Subcutaneous adipose tissue (tissue), 4 donors: ENCODE data around the gene DDN. TPM values are rescaled to one million over a fixed set of nuclear protein-coding genes. Genes with fewer than 3 reads are reported as not detected.

Experiments
- total RNA-seq, 4 donors: library from RNA; depleted of rRNA; stranded (reverse); fragments of >200 nt; gene quantifications; one replicate each; pipeline ENCODE4 v1.1.0, GENCODE V29; 2016
- TF ChIP-seq, protein P1 (sequence below): fragments of 450-650 bp; IDR thresholded peaks from one replicate; pipeline ENCODE4 v1.5.1; 2016; ENCODE audit warnings: low read depth, mild to moderate bottlenecking, control low read depth, antibody characterized with exemption, moderate library complexity

Gene DDN
- total RNA-seq, 4 donors from 2014 or later, result not detected

DNA sequence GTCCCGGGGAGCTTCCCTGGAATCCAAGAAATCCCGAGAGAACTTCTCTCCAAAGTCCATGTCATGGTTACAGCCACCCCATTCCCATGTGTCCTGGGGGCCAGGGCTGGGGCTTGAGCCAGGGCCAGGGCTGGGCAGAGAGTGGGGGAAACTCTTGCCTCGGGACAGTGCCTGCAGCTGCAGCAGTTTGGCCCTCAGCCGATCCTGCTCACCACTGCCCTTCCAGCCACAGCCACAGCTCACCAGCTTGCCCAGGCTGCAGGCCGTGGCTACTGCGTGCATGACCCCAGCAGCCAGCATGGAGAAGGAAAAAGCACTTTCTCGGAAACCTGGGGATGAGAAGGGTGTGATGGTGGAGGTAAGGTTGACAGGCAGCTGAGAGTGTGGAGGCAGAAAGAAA lies 31.2 kb downstream of the DDN start:
- TF ChIP-seq, protein P1, sequence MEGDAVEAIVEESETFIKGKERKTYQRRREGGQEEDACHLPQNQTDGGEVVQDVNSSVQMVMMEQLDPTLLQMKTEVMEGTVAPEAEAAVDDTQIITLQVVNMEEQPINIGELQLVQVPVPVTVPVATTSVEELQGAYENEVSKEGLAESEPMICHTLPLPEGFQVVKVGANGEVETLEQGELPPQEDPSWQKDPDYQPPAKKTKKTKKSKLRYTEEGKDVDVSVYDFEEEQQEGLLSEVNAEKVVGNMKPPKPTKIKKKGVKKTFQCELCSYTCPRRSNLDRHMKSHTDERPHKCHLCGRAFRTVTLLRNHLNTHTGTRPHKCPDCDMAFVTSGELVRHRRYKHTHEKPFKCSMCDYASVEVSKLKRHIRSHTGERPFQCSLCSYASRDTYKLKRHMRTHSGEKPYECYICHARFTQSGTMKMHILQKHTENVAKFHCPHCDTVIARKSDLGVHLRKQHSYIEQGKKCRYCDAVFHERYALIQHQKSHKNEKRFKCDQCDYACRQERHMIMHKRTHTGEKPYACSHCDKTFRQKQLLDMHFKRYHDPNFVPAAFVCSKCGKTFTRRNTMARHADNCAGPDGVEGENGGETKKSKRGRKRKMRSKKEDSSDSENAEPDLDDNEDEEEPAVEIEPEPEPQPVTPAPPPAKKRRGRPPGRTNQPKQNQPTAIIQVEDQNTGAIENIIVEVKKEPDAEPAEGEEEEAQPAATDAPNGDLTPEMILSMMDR, result no peak

DNA sequence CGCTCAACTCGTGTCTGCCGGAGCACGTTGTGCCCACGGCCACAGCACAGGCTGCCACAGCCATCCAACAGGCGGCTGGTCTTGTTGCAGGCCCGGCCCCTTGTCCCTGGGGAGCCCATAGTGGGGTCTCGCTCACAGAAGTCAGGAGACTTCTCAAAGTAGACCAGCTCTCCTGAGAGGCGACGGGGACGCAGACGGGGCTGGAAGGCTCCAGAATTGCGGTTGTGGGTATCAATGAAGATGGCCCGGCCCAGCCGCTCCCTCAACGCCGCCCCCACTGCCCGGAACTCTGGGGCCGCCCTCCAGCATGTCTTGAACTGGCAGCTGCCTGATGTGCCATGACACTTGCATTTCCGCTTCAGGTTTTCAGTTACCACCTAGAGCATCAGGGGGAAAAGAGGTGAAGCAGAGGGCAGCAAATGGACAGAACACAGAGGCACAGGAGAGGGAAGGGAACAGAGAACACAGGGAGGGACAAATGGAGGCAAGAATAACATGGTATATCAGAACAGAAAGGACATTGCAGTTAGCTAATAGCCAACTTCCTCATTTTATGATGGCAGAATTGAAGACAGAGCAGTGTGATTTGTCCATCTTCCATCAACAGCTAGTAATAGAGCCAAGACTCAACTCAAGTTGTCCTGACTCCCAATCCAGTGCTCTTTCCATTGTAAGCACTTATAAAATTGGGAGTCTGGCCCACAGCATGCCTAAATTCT lies 32.8 kb downstream of the DDN start:
- TF ChIP-seq, protein P1, result no peak

DNA sequence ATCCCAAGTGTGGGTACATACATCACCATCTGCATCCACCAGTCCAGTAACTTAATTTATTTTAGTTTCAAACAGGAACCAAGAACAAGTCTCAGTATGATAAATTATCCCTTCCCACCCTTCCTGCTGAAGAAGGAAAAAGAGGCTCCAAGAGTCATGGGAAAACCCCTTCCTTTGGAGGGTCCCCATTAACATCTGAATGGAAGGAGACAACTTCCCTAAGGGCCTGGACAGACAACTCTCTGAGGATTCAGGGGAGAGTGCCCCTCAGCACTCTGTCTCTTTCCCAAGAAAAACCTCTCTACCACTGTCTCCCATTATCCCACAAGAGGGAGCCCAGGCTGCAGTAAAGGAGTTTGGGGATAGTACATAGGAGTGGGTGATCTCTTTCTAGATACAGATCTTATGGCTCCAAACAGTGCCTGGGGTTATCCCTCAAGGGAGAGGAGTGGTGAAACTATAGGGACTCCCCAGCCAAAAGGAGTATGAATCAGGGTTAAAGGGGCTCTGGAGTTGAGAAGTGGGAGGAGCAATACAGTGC lies 33.8 kb downstream of the DDN start:
- TF ChIP-seq, protein P1, result no peak

DNA sequence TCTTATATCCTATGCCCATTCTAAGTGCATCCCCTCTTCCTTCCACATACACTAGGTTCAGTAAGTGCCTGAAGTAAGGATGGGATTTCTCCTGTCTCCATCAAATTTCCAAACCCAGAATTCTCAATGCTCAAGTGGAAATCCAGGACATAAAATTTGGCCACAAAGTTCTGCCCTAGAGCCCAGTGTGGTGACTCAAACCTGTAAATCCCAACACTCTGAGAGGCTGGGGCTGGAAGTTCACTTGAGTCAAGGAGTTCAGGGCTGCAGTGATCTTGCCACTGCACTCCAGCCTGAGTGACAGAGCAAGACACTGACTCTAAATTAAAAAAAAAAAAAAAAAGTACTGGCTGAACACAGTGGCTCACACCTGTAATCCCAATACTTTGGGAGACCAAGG lies 37.4 kb downstream of the DDN start:
- TF ChIP-seq, protein P1, result no peak

DNA sequence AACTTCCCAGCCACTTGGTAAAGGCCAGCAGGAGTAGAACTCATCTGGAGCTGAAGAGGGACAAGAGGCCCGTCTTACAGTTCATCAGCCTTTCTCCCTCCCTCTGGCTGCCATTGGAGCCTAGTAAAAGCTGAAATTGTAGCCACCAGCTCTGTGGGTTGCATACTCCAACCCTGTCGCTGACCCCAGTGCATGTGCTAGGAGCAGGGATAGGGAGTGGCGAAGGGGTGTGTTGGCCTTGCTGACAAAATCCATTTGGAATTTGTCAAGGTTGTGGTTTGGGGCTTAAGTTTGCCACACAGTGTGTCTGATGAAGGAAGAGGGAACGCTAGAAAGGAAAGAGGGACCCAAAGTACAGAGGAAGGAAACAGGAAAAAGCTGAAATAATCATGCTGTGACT lies 37.8 kb downstream of the DDN start:
- TF ChIP-seq, protein P1, result no peak

DNA sequence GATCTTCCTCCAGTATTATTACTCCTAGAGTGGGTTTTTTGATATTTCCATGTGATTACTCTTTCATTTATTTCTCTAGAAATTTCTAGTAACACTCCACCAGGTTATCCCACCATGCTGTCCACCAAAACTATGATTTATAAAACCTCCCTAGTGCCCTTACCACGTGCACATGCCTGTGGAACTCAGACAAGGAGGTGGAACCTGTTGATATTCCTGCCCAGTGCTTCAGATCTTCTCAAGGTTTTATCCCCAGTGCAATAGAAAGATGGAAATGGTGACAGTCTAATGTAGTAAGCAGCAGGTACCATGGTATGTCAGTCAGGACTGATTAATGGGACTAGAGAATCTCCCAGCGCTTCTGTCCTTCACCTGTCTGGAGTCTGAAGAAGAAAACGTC lies 38.3 kb downstream of the DDN start:
- TF ChIP-seq, protein P1, result no peak

DNA sequence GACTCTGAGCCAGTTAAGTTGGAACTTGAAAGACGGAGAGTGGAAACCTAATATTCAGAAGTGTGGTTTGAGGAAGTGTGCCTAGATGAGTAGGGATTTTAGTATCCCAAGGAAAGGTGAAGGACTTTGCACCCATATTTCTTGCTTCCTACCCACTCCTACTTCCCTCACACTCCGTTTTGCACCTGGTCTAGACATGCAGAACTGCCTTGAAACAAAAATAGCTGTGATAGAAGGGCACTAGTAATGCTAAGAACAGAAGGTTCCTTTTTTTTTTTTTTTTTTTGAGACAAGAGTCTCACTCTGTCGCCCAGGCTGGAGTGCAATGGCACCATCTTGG lies 41.2 kb downstream of the DDN start:
- TF ChIP-seq, protein P1, result no peak
